ENCODE results near the gene WDR70.

WDR70 gene

DNA sequence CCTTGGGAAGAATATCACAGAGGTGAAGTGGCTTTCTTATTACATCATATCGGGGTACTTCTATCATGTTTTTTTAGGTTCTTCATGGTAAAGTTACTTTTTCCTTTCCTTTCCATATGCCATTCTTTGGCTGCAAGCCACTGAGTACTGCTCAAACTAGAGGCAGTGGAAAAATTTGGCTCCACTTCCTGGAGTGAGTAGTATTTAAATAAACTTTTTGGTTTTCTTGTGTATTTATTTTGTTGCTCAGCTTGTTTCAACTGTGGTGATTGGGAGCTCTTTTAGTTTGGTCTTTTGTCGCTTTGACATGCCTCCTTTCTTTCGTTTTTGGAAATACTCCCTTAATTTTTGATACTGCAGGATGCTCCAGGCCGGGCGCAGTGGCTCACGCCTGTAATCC, 69.8 kb downstream of the WDR70 start:
- TF ChIP-seq, protein P1, sequence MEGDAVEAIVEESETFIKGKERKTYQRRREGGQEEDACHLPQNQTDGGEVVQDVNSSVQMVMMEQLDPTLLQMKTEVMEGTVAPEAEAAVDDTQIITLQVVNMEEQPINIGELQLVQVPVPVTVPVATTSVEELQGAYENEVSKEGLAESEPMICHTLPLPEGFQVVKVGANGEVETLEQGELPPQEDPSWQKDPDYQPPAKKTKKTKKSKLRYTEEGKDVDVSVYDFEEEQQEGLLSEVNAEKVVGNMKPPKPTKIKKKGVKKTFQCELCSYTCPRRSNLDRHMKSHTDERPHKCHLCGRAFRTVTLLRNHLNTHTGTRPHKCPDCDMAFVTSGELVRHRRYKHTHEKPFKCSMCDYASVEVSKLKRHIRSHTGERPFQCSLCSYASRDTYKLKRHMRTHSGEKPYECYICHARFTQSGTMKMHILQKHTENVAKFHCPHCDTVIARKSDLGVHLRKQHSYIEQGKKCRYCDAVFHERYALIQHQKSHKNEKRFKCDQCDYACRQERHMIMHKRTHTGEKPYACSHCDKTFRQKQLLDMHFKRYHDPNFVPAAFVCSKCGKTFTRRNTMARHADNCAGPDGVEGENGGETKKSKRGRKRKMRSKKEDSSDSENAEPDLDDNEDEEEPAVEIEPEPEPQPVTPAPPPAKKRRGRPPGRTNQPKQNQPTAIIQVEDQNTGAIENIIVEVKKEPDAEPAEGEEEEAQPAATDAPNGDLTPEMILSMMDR (IDR thresholded peaks at IDR 0.05), result no peak

DNA sequence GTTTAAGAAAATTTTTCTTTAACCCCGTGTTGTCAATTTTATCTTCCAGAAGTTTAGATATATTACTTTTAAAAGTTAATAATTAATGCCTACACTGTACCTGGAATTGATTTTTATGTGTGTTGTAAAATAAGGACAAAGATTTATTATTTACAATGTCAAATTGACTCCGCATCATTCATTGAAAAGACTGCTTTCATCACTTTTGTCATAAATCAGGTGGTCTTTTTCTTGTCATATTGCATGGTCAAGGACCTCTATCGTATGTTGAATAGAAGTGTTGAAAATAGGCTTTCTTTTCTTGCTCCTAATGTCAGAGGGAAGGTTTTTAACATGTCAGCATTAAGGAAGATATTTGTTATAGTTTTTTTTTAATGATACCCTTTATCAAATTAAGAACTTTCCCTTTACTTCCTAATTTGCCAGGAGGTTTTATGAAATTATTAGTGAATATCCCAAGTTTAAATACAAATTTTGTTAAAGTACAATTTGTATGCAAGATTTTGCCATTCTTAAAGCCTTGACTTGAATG, 92.6 kb downstream of the WDR70 start:
- TF ChIP-seq, protein P1 (IDR thresholded peaks at IDR 0.05), result no peak

DNA sequence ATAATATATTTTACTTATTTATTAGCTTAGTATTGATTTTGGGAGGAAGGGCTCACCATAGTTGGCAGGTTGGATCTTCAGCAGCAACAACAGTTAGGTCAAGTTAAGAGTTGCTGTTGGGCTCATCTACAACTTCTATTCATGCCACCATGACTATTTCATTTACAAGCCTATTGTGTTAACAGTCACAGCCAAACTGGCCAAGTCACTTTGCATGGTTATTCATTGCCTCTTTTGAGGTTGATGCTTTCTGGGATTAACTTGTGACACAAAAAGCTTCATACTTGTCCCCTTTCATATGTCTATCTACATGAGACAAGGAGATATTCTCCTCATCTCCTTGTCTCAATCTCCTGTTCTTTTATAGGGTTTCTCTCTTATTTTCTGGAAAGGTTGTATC, 98.3 kb downstream of the WDR70 start:
- TF ChIP-seq, protein P1 (IDR thresholded peaks at IDR 0.05), result no peak

DNA sequence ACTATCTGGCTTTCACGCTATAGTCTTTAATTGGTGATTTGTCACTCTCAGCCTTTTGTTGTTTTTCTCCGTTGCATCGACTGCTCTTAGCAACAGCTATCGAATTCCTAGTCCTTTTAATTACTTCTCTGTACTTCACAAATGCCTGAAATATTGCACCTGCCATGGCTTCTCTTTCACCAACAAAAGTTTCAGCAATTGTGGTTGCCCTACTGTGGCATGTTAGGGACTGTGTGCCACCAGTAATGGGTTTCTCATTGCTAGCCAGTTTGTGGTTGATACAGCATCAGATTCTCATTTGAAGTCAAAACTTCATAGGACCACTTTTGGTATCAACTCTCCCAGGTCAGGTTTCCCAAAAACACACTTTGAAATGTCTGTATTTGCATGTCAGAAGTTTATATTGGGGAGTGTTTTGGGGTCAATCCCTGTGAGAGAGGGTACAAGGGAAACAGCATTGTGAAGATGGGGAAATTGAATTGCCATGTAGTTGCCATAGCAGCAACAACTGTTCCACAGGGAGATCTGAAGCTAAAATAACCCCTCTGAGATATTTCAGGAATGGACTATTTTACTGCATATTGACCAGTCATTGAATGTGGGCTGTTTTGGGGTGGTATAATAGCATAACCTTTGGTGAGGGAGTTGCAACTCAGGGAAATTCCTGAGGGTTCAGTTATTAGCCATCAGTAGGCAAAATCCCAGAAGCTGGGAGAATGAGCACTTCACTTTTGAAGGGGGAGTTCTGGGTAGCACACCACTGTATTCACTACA, 99.2 kb downstream of the WDR70 start:
- TF ChIP-seq, protein P1 (IDR thresholded peaks at IDR 0.05), result no peak

DNA sequence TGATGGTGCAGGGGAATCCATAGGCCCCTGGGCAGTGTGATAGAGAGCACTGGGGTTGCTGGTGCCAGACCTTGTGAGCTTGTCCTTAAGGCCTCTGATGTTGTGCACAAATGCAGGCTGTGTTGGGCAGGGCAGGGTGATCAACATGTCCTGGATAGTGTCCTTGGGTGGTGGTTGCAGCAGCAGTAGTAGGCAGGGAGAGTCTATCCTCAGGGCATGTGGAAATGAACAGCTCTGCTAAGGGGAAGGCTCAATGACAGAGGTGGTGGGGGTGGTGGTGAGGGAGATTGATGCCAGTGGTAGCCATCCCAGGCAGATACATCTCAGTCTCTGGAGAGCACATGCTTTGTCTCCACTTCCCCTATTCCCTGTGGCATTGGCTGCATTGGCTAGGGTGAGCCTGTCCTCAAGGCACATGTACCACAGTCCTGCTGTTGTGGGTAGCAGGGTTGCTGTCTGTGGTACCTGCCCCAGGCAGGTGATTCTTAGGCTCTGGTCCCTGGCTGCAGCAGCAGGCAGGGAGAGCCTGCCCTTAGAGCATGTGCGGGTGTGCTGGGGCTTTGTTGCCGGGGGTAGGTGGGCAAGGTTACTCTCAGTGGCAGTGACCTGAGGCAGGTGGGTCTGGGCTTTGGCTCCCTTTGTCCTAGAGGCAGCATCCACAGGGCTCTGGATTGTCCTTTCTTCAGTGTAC, 111.1 kb downstream of the WDR70 start:
- TF ChIP-seq, protein P1 (IDR thresholded peaks at IDR 0.05), result no peak

DNA sequence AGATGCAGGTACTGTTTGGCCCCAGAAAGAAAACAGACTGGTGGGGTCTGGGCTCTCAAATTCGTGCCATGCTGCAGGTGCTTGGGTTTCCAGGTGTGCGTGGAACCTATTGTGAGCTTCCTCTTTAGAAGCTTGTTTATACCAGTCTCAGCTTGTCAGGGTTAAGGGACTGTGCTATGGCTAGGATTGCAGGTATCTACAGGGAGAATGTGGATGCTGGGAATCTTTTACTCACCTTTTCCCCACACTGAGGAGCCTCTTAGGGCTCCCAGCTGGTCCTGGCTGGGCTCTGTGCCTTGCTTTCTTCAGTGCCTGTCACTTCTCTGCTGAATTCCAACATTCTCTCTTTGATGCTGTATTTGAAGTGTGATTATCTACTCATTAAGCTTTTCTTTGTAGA, 111.8 kb downstream of the WDR70 start:
- TF ChIP-seq, protein P1 (IDR thresholded peaks at IDR 0.05), result no peak

DNA sequence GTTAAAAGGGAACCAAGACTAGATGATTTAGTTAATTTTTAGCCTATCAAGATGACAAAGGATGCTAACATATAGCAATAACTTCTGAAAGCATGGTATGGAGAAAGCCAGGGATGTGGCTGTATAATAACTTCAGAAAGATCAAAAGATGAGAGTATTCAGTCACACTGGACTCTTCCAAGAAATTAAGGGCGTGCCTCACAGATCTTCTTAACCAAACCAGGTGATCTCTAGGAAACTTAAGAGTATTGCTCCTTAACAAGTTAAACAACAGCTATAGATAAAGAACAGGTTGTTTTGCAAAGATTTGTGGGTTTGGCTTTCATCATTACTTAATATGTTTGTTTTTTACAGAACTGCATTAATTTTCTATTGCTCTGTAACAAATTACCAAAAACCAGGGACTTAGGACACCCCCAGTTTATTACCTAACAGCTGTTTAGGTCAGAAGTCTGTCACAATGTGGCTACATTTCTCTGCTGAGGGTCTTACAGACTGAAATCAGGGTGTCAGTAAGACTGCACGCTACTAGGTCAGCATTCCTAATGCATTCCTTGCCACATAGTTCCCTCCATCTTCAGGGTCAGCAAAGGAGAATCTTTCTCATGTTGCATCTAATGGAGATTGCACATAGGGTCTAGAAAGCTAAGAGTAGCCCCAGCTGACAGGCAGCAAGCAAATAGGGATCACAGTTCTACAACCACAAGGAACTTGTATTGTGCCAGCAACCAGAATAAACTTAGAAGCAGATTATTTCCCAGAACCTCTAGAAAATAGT, 113.8 kb downstream of the WDR70 start:
- TF ChIP-seq, protein P1 (IDR thresholded peaks at IDR 0.05), result no peak

Data from LNCAP (cell line).